ENCODE results near the gene RHBDD2. TPM values are rescaled to one million over a fixed set of nuclear protein-coding genes. Genes with fewer than 3 reads are reported as not detected.
A peak's percentile ranks its signal among the peaks of the same experiment; 100 is the strongest.
"Not testable (repeated sequence)": the region's sequence is repeated elsewhere in the genome, so short reads cannot be mapped to it uniquely, and the experiment has no call there.

Gene RHBDD2
- polyA plus RNA-seq, 1 donor from 2014 or later, result 76.4 TPM

- H2AFZ ChIP-seq (ENCODE audit: low read depth, low read length), result no peak overlapping the region
- peaks cover 31% of the 10 kb centered on the region for H3K79me2 ChIP-seq (replicated peaks; ENCODE audit: insufficient read depth, low read length)
These were observed 1.4 kb downstream of the RHBDD2 start for GRCh38 chr7:75880242-75880641.

DNA sequence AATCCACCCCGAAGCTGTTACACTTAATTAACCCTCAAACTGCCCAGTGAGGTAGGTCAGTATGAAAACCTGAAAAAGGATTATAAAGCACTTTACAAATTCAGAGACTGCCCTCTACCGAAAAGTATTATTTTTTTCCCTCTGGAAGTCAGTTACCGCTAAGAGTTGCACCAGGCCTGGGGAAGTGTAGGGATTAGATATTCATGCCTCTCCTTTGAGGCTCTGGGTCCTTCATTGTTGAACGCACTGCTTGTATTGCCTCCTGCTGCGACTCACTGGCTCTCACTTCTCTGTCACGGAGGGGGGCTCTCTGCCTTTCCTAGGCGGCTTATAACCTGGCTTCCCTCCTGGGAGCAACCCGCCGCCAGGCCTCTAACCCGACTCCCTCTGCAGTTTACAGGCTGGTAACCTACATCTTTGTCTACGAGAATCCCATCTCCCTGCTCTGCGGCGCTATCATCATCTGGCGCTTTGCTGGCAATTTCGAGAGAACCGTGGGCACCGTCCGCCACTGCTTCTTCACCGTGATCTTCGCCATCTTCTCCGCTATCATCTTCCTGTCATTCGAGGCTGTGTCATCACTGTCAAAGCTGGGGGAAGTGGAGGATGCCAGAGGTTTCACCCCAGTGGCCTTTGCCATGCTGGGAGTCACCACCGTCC lies 2.7 kb downstream of the RHBDD2 start:
- TF ChIP-seq RAD21 (conservative IDR thresholded peaks at IDR 0.05) (no peak), TAF1 (IDR thresholded peaks at IDR 0.05; ENCODE audit: low read depth) (no peak), SMC3 (conservative IDR thresholded peaks at IDR 0.05; ENCODE audit: poor library complexity) (no peak), EZH2 (IDR thresholded peaks at IDR 0.05; ENCODE audit: borderline replicate concordance, insufficient read depth, low read length, poor library complexity, severe bottlenecking) (no peak), EP300 (conservative IDR thresholded peaks at IDR 0.05; ENCODE audit: poor library complexity, severe bottlenecking) (no peak), MXI1 (conservative IDR thresholded peaks at IDR 0.05; ENCODE audit: poor library complexity, severe bottlenecking) (no peak), POLR2AphosphoS5 (IDR thresholded peaks at IDR 0.05) (no peak)
- TF ChIP-seq, protein P1, sequence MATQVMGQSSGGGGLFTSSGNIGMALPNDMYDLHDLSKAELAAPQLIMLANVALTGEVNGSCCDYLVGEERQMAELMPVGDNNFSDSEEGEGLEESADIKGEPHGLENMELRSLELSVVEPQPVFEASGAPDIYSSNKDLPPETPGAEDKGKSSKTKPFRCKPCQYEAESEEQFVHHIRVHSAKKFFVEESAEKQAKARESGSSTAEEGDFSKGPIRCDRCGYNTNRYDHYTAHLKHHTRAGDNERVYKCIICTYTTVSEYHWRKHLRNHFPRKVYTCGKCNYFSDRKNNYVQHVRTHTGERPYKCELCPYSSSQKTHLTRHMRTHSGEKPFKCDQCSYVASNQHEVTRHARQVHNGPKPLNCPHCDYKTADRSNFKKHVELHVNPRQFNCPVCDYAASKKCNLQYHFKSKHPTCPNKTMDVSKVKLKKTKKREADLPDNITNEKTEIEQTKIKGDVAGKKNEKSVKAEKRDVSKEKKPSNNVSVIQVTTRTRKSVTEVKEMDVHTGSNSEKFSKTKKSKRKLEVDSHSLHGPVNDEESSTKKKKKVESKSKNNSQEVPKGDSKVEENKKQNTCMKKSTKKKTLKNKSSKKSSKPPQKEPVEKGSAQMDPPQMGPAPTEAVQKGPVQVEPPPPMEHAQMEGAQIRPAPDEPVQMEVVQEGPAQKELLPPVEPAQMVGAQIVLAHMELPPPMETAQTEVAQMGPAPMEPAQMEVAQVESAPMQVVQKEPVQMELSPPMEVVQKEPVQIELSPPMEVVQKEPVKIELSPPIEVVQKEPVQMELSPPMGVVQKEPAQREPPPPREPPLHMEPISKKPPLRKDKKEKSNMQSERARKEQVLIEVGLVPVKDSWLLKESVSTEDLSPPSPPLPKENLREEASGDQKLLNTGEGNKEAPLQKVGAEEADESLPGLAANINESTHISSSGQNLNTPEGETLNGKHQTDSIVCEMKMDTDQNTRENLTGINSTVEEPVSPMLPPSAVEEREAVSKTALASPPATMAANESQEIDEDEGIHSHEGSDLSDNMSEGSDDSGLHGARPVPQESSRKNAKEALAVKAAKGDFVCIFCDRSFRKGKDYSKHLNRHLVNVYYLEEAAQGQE (IDR thresholded peaks at IDR 0.05; ENCODE audit: borderline replicate concordance), result no peak
- TF ChIP-seq, protein P2, sequence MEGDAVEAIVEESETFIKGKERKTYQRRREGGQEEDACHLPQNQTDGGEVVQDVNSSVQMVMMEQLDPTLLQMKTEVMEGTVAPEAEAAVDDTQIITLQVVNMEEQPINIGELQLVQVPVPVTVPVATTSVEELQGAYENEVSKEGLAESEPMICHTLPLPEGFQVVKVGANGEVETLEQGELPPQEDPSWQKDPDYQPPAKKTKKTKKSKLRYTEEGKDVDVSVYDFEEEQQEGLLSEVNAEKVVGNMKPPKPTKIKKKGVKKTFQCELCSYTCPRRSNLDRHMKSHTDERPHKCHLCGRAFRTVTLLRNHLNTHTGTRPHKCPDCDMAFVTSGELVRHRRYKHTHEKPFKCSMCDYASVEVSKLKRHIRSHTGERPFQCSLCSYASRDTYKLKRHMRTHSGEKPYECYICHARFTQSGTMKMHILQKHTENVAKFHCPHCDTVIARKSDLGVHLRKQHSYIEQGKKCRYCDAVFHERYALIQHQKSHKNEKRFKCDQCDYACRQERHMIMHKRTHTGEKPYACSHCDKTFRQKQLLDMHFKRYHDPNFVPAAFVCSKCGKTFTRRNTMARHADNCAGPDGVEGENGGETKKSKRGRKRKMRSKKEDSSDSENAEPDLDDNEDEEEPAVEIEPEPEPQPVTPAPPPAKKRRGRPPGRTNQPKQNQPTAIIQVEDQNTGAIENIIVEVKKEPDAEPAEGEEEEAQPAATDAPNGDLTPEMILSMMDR (IDR thresholded peaks at IDR 0.05; ENCODE audit: poor library complexity, severe bottlenecking), result no peak
- H3F3A ChIP-seq (ENCODE audit: insufficient read depth, low read length, poor library complexity, severe bottlenecking), result no peaks in the 10 kb centered on the region
- no peaks in the 10 kb centered on the region for H4K20me1 ChIP-seq (ENCODE audit: insufficient read depth)
- H3K4me2 ChIP-seq (ENCODE audit: low read length), result no peak overlapping the region
- H3K36me3 ChIP-seq (ENCODE audit: insufficient read depth, low read length), result peaks cover 5% of the 10 kb centered on the region
- no peak overlapping the region for H3K4me3 ChIP-seq (ENCODE audit: low read length)
- no peak overlapping the region for H2AFZ ChIP-seq (ENCODE audit: low read depth, low read length)
- peaks cover 31% of the 10 kb centered on the region for H3K79me2 ChIP-seq (replicated peaks; ENCODE audit: insufficient read depth, low read length)
- H3K9ac ChIP-seq (ENCODE audit: low read length), result no peak overlapping the region
- no peaks in the 10 kb centered on the region for H3K27me3 ChIP-seq (ENCODE audit: insufficient read depth, low read depth, low read length)
- H3K27ac ChIP-seq (ENCODE audit: low read length), result no peak overlapping the region
- no peaks in the 10 kb centered on the region for H3K9me3 ChIP-seq (ENCODE audit: low read length)
- no peaks in the 10 kb centered on the region for H3K9me2 ChIP-seq (ENCODE audit: insufficient read depth, low read length)

More at GRCh38 chr7:75880242-75880641, 1.4 kb downstream of the RHBDD2 start:
- Histone ChIP-seq H3K4me3 (ENCODE audit: low read length) (peak overlapping the region; percentile 85), H3K4me2 (ENCODE audit: low read length) (peak overlapping the region; percentile 86), H4K20me1 (ENCODE audit: insufficient read depth) (no peaks in the 10 kb centered on the region), H3F3A (ENCODE audit: insufficient read depth, low read length, poor library complexity, severe bottlenecking) (no peaks in the 10 kb centered on the region), H3K36me3 (ENCODE audit: insufficient read depth, low read length) (peaks cover 5% of the 10 kb centered on the region), H3K27ac (ENCODE audit: low read length) (peak overlapping the region; percentile 93), H3K9me3 (ENCODE audit: low read length) (no peaks in the 10 kb centered on the region), H3K9ac (ENCODE audit: low read length) (peak overlapping the region; percentile 96), H3K27me3 (ENCODE audit: insufficient read depth, low read depth, low read length) (no peaks in the 10 kb centered on the region), H3K9me2 (ENCODE audit: insufficient read depth, low read length) (no peaks in the 10 kb centered on the region)
- TF ChIP-seq MXI1 (conservative IDR thresholded peaks at IDR 0.05; ENCODE audit: poor library complexity, severe bottlenecking) (no peak), RAD21 (conservative IDR thresholded peaks at IDR 0.05) (no peak)
- TF ChIP-seq, protein P1 (IDR thresholded peaks at IDR 0.05; ENCODE audit: borderline replicate concordance), result no peak

DNA sequence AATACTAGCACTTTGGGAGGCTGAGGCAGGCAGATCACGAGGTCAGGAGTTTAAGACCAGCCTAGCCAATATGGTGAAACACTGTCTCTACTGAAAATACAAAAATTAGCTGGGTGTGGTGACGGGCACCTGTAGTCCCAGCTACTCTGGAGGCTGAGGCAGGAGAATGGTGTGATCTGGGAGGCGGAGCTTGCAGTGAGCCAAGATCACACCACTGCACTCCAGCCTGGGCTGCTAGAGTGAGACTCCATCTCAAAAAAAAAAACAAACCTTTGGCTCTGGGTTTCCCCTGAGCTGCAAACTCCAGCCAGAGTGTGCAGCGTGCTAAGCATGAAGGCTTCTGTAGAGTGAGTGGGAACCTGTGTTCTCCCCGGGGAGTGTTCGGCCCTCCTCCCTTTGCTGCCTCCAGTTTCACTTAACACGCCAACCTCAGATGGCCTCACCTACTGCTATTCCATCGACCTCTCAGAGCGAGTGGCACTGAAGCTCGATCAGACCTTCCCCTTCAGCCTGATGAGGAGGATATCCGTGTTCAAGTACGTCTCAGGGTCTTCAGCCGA lies 4.5 kb downstream of the RHBDD2 start:
- peaks cover 31% of the 10 kb centered on the region for H3K79me2 ChIP-seq (replicated peaks; ENCODE audit: insufficient read depth, low read length)
- not testable (repeated sequence) for H4K20me1 ChIP-seq (ENCODE audit: insufficient read depth); H2AFZ ChIP-seq (ENCODE audit: low read depth, low read length); H3K36me3 ChIP-seq (ENCODE audit: insufficient read depth, low read length); H3K9me3 ChIP-seq (ENCODE audit: low read length); H3K9ac ChIP-seq (ENCODE audit: low read length); H3K4me2 ChIP-seq (ENCODE audit: low read length); H3K4me3 ChIP-seq (ENCODE audit: low read length); H3K9me2 ChIP-seq (ENCODE audit: insufficient read depth, low read length); H3K27me3 ChIP-seq (ENCODE audit: insufficient read depth, low read depth, low read length); H3F3A ChIP-seq (ENCODE audit: insufficient read depth, low read length, poor library complexity, severe bottlenecking); H3K27ac ChIP-seq (ENCODE audit: low read length)
